Aorta (tissue), 5 donors: ENCODE measurements around the gene FGF12. TPM values are rescaled to one million over a fixed set of nuclear protein-coding genes. Genes with fewer than 3 reads are reported as not detected.

Experiments used
- ATAC-seq: fragments of 200-7000 bp; cut with Tn5 transposase; one replicate; pipeline ENCODE4 v1.9.1; 2022; ENCODE audit warnings: moderate library complexity; ENCODE audit not compliant: low FRiP score
- DNase-seq, 2 donors: peaks; one replicate each; pipeline ENCODE4 v3.0.0-alpha.2; 2020
- H3K27ac ChIP-seq, 2 donors: one replicate each; pipeline ENCODE4 v1.5.1; 2013; ENCODE audit warnings: low read length in 2 of 2, mild to moderate bottlenecking in 2 of 2, moderate library complexity in 2 of 2, control low read depth in 1 of 2, inconsistent platforms in 1 of 2, low read depth in 1 of 2
- H3K27me3 ChIP-seq, 2 donors: one replicate each; pipeline ENCODE4 v1.6.1; 2013; ENCODE audit warnings: control low read depth in 1 of 2, low read length in 1 of 2, mild to moderate bottlenecking in 1 of 2, moderate library complexity in 1 of 2; ENCODE audit not compliant: insufficient read depth in 2 of 2, control insufficient read depth in 1 of 2
- H3K36me3 ChIP-seq, 2 donors: one replicate each; pipeline ENCODE4 v1.6.1; 2013; ENCODE audit warnings: control low read depth in 1 of 2, low read length in 1 of 2, mild to moderate bottlenecking in 1 of 2; ENCODE audit not compliant: insufficient read depth in 2 of 2, control insufficient read depth in 1 of 2
- H3K4me1 ChIP-seq, 2 donors: one replicate each; pipeline ENCODE4 v1.6.1; 2013; ENCODE audit warnings: low read length in 2 of 2, control low read depth in 1 of 2, mild to moderate bottlenecking in 1 of 2, moderate library complexity in 1 of 2; ENCODE audit not compliant: insufficient read depth in 2 of 2, control insufficient read depth in 1 of 2
- H3K4me3 ChIP-seq, 2 donors: one replicate each; pipeline ENCODE4 v1.5.1; 2013; ENCODE audit warnings: low read length in 2 of 2, control low read depth in 1 of 2, mild to moderate bottlenecking in 1 of 2
- H3K9me3 ChIP-seq: one replicate; pipeline ENCODE4 v1.6.1; 2013; ENCODE audit warnings: mild to moderate bottlenecking, low read length; ENCODE audit not compliant: control insufficient read depth
- WGBS, 2 donors: extraction: QIAGEN DNeasy Blood & Tissue Kit; methylation state at CpG; one replicate each; pipeline ENCODE4 v1.1.7; 2013; 5-methylcytosine and 5-hydroxymethylcytosine counted together
- intact Hi-C, 2 donors: fragments of 100-400 bp; cut with DNase I; formaldehyde crosslinking; loops; one replicate each; pipeline versions ENCODE4 v1.14.2 to v1.15.0; 2022
- polyA plus RNA-seq, 2 donors: library from polyadenylated mRNA; stranded (reverse); fragments of 200-250 nt; gene quantifications; one replicate each; pipeline ENCODE4 v1.2.3, GENCODE V29; 2013
- total RNA-seq, 2 donors: library from RNA; stranded (reverse); fragmentation: NEBNext Ultra II Directional; extraction: Animal tissue kit (Norgen Biotek cat#: 25700); gene quantifications; one replicate each; pipeline ENCODE4 v1.2.1, GENCODE V29; 2021
- donor health status: healthy with polysubstance abuse.
- donor health status: Bipolar disorder and iron deficiency.
- donor health status: DM: no; HTN: no; CAD: no.
- donor health status: DM: no; HTN: no; CAD: no.
- donor health status: DM: yes; HTN: yes; CAD: no.

The FGF12 gene
- total and polyA plus RNA-seq, 4 donors, result 0.05 to 1.2 (median 0.96) TPM

GRCh38 chr3:192183109-192183508, 544.2 kb downstream of the FGF12 start:
- intact Hi-C loops, result no loop called here
- WGBS, 2 donors, result 38 to 45% methylated on average over 3 of the region's 3 CpGs
- no peak overlapping the region for H3K4me3 ChIP-seq
- no peaks in the 10 kb centered on the region for H3K36me3 ChIP-seq
- H3K9me3 ChIP-seq, result no peaks in the 10 kb centered on the region
- ATAC-seq (no peak), DNase-seq (no peak)
- no peak overlapping the region for H3K27ac ChIP-seq
- H3K4me1 ChIP-seq, result no peaks in the 10 kb centered on the region
- no peaks in the 10 kb centered on the region for H3K27me3 ChIP-seq

GRCh38 chr3:192181151-192181550, 546.2 kb downstream of the FGF12 start:
- H3K27ac ChIP-seq, result no peak overlapping the region
- WGBS, 2 donors, result 84% methylated on average over 4 of the region's 4 CpGs
- no peaks in the 10 kb centered on the region for H3K9me3 ChIP-seq
- no peaks in the 10 kb centered on the region for H3K4me1 ChIP-seq
- no peak overlapping the region for H3K4me3 ChIP-seq
- DNase-seq (no peak), ATAC-seq (no peak)
- intact Hi-C loops, result no loop called here
- no peaks in the 10 kb centered on the region for H3K27me3 ChIP-seq
- H3K36me3 ChIP-seq, result no peaks in the 10 kb centered on the region

DNA sequence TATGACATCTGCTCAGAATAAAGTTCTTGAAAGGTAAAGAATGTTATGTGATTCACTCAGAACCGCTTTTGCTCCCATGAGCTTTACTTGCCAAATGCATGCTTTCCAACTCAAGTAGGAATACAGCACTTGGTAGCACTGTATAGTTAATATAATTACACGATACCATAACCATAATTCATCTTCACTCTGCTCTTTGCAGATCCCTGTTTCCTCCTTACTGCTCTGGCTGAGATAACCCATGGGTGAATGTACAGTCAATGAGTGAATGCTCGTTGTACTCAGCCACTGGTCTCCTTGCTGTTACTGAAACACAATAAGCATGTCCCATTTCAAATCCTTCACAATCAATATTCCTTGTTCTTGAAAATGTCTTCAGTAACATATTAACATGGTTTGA, 550.0 kb downstream of the FGF12 start:
- intact Hi-C loops, result loop anchor here in 1 of 2 donors (5.0 kb wide), 1 partner anchor 235 kb away; no protein-coding TSS in a partner anchor
- Histone ChIP-seq H3K36me3 (no peaks in the 10 kb centered on the region), H3K4me3 (no peak overlapping the region), H3K9me3 (no peaks in the 10 kb centered on the region), H3K27me3 (no peaks in the 10 kb centered on the region), H3K4me1 (no peaks in the 10 kb centered on the region), H3K27ac (no peak overlapping the region)
- no peak for ATAC-seq
- no peak for DNase-seq
- 73 to 75% methylated on average over 3 of the region's 3 CpGs for WGBS, 2 donors

DNA sequence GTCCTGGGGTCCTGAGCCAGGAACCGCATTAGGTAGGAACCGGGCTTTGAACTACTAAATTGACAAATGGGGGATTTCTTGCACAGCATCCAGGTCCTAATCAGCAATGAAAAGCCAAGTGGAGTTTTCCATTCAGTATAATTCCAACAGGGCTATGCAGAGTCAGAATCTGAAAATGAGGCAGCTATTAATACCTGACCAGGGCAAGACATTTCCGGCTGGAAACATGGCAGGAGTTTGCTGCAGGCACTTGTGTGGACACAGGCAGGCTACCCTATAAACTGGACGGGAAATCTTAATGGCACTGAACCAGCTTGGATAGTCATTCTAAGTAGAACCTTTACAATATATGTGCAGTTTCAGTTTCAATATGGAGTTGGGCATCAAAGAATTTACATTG, 553.1 kb downstream of the FGF12 start:
- DNase-seq (no peak), ATAC-seq (no peak)
- Histone ChIP-seq H3K27ac (no peak overlapping the region), H3K36me3 (no peaks in the 10 kb centered on the region), H3K27me3 (no peaks in the 10 kb centered on the region), H3K4me1 (no peaks in the 10 kb centered on the region), H3K4me3 (no peak overlapping the region), H3K9me3 (no peaks in the 10 kb centered on the region)
- WGBS, 2 donors, result 77 to 83% methylated on average over 4 of the region's 4 CpGs
- intact Hi-C loops, result no loop called here

DNA sequence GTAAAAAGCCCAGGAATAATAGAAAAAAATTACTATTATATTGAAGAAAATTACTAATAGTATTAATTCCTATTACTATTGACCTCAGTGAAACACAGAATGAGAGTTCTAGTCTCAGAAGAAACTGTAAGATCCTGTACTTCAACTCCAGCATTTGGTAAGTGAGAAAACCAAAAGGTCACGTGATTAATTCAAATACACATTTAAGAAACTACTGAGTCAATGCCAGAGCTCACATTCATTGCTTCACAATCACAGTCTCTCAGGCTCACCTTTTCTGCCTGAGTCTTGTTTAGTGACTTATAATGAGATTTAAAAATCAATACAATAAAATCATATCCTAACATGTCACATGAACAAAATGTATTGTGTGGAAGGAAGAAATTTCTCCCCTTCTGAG, 556.1 kb downstream of the FGF12 start:
- ATAC-seq (no peak), DNase-seq (no peak)
- intact Hi-C loops, result no loop called here
- Histone ChIP-seq H3K36me3 (no peaks in the 10 kb centered on the region), H3K27me3 (no peaks in the 10 kb centered on the region), H3K4me3 (no peak overlapping the region), H3K27ac (no peak overlapping the region), H3K4me1 (no peaks in the 10 kb centered on the region), H3K9me3 (no peaks in the 10 kb centered on the region)
- WGBS, 2 donors, result 46 to 90% methylated on average over 1 of the region's 1 CpG

DNA sequence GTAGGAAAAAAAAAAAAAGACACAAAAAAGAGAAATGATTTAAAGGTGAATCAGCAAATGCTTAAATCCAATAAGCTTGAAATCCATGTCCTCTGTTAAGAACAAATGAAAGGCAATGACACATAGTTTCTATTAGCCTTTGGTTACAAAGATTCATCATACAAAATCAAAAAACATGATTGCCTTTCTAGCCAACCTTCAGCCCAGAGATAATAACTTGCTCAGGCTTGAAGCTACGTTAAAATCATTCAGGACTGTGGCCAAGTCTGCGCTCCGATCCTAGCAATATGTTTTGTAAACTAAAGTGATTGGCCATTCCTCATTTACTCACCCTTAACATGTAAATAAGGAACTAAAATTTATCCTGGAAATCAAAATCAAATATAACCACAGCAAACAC, 556.7 kb downstream of the FGF12 start:
- intact Hi-C loops, result no loop called here
- no peaks in the 10 kb centered on the region for H3K36me3 ChIP-seq
- no peaks in the 10 kb centered on the region for H3K4me1 ChIP-seq
- H3K4me3 ChIP-seq, result no peak overlapping the region
- WGBS, 2 donors, result 78 to 80% methylated on average over 3 of the region's 3 CpGs
- no peaks in the 10 kb centered on the region for H3K9me3 ChIP-seq
- DNase-seq (no peak), ATAC-seq (no peak)
- H3K27me3 ChIP-seq, result no peaks in the 10 kb centered on the region
- H3K27ac ChIP-seq, result no peak overlapping the region

GRCh38 chr3:192170031-192170430, 557.3 kb downstream of the FGF12 start:
- ATAC-seq (no peak), DNase-seq (no peak)
- Histone ChIP-seq H3K9me3 (no peaks in the 10 kb centered on the region), H3K4me1 (no peaks in the 10 kb centered on the region), H3K4me3 (no peak overlapping the region), H3K27me3 (no peaks in the 10 kb centered on the region), H3K36me3 (no peaks in the 10 kb centered on the region), H3K27ac (no peak overlapping the region)
- 92 to 93% methylated on average over 6 of the region's 6 CpGs for WGBS, 2 donors
- intact Hi-C loops, result no loop called here

DNA sequence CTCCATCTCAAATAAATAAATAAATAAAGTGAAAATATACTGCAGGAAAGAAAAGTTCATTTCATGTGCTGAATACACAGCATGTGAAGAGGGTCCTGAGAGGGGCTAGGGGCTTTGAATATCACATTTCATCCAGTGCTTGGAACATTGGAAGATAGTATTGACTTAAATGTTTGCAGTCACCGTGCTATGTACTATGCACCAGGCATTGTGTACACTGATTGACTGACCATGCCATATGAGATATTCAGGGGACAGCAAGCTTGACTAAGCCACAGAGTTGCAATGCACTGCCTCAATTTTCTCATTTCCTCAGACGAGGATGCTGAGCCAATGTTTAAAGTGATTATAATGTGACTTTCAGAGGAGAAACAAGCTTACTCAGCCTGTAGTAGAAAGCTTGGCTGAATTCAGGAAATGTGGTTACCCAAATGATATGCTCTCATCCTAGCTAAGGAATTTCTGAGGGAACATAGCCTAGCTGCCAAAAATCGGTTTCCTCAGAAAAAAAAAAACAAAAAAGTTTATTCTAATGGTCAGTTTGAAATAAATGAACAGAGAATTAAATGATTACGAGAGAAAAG, 557.9 kb downstream of the FGF12 start:
- ATAC-seq (peak; percentile 51), DNase-seq (no peak)
- Histone ChIP-seq H3K27ac (no peak overlapping the region), H3K4me1 (no peaks in the 10 kb centered on the region), H3K9me3 (no peaks in the 10 kb centered on the region), H3K27me3 (no peaks in the 10 kb centered on the region), H3K36me3 (no peaks in the 10 kb centered on the region), H3K4me3 (no peak overlapping the region)
- intact Hi-C loops, result no loop called here
- WGBS, 2 donors, result 74 to 75% methylated on average over 4 of the region's 4 CpGs

DNA sequence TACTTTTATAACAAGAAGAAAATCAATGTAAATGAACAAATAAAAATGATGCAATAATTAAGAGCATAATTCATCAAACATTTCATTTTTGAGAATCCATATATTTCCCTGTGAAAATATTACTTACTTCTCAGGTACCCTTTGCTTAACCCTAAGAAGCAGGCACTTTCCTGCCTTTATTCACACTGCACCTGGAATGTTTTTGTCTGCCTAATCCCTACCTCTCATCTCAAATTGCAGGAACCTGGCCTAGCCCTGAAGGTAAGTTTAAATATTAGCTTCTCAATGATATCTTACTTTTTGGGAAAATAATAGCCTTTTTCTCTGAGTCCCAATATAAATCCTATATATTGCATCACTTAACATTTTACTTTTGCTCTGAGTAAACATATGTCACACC, 559.1 kb downstream of the FGF12 start:
- ATAC-seq (no peak), DNase-seq (no peak)
- no peak overlapping the region for H3K4me3 ChIP-seq

More for the DNA sequence above, 559.1 kb downstream of the FGF12 start:
- Histone ChIP-seq H3K4me1 (no peaks in the 10 kb centered on the region), H3K27me3 (no peaks in the 10 kb centered on the region), H3K36me3 (no peaks in the 10 kb centered on the region), H3K27ac (no peak overlapping the region), H3K9me3 (no peaks in the 10 kb centered on the region)
- intact Hi-C loops, result no loop called here
